Measurements from ENCODE around the gene SLC7A6OS.

SLC7A6OS gene

GRCh38 chr16:68274441-68274840 lies 36.3 kb downstream of the SLC7A6OS start:
- no peak overlapping the region for H3K27ac ChIP-seq (ENCODE audit: low read depth, low read length)
- WGBS, result 95% methylated on average over 4 of the region's 4 CpGs

GRCh38 chr16:68273896-68274295 lies 36.9 kb downstream of the SLC7A6OS start:
- Histone ChIP-seq H3K9ac (ENCODE audit: low read depth, low read length) (no peak overlapping the region), H3K4me1 (ENCODE audit: insufficient read depth, low read length) (no peaks in the 10 kb centered on the region; the same call in 1 of the 2 replicates), H3K27ac (ENCODE audit: low read depth, low read length) (no peak overlapping the region), H3K27me3 (ENCODE audit: insufficient read depth, low read length) (no peaks in the 10 kb centered on the region), H3K9me3 (ENCODE audit: insufficient read depth, low read depth, low read length) (no peaks in the 10 kb centered on the region), H3K36me3 (ENCODE audit: insufficient read depth, low read length) (peaks cover 21% of the 10 kb centered on the region), H3K4me3 (ENCODE audit: low read length) (no peak overlapping the region)
- WGBS, result 93% methylated on average over 8 of the region's 8 CpGs

More at GRCh38 chr16:68274441-68274840, 36.3 kb downstream of the SLC7A6OS start:
- Histone ChIP-seq H3K27me3 (ENCODE audit: insufficient read depth, low read length) (no peaks in the 10 kb centered on the region), H3K4me1 (ENCODE audit: insufficient read depth, low read length) (no peaks in the 10 kb centered on the region), H3K4me3 (ENCODE audit: low read length) (no peak overlapping the region), H3K9ac (ENCODE audit: low read depth, low read length) (no peak overlapping the region), H3K36me3 (ENCODE audit: insufficient read depth, low read length) (peaks cover 21% of the 10 kb centered on the region), H3K9me3 (ENCODE audit: insufficient read depth, low read depth, low read length) (no peaks in the 10 kb centered on the region)

- Histone ChIP-seq H3K27ac (ENCODE audit: low read depth, low read length) (no peak overlapping the region), H3K4me3 (ENCODE audit: low read length) (no peak overlapping the region), H3K27me3 (ENCODE audit: insufficient read depth, low read length) (no peaks in the 10 kb centered on the region), H3K4me1 (ENCODE audit: insufficient read depth, low read length) (peaks cover under 1% of the 10 kb centered on the region), H3K9me3 (ENCODE audit: insufficient read depth, low read depth, low read length) (no peaks in the 10 kb centered on the region), H3K36me3 (ENCODE audit: insufficient read depth, low read length) (peaks cover 21% of the 10 kb centered on the region), H3K9ac (ENCODE audit: low read depth, low read length) (no peak overlapping the region)
- WGBS, result 97% methylated on average over 5 of the region's 5 CpGs
Observed at GRCh38 chr16:68273459-68273858, 37.3 kb downstream of the SLC7A6OS start.

- Histone ChIP-seq H3K27ac (ENCODE audit: low read depth, low read length) (no peak overlapping the region), H3K27me3 (ENCODE audit: insufficient read depth, low read length) (no peaks in the 10 kb centered on the region), H3K4me3 (ENCODE audit: low read length) (no peak overlapping the region), H3K36me3 (ENCODE audit: insufficient read depth, low read length) (peaks cover 21% of the 10 kb centered on the region), H3K9me3 (ENCODE audit: insufficient read depth, low read depth, low read length) (no peaks in the 10 kb centered on the region), H3K4me1 (ENCODE audit: insufficient read depth, low read length) (peaks cover 9% of the 10 kb centered on the region), H3K9ac (ENCODE audit: low read depth, low read length) (no peak overlapping the region)
- WGBS, result 87% methylated on average over 4 of the region's 4 CpGs
Observed at GRCh38 chr16:68272507-68273209, 38.1 kb downstream of the SLC7A6OS start.

- 67% methylated on average over 1 of the region's 1 CpG for WGBS
- no peak overlapping the region for H3K4me3 ChIP-seq (ENCODE audit: low read length)
- peaks cover 3% of the 10 kb centered on the region; the same call in 1 of the 2 replicates for H3K27me3 ChIP-seq (ENCODE audit: insufficient read depth, low read length)
- peaks cover 18% of the 10 kb centered on the region for H3K36me3 ChIP-seq (ENCODE audit: insufficient read depth, low read length)
- H3K9ac ChIP-seq (ENCODE audit: low read depth, low read length), result no peak overlapping the region
- peaks cover 17% of the 10 kb centered on the region for H3K4me1 ChIP-seq (ENCODE audit: insufficient read depth, low read length)
- H3K9me3 ChIP-seq (ENCODE audit: insufficient read depth, low read depth, low read length), result no peaks in the 10 kb centered on the region
- H3K27ac ChIP-seq (ENCODE audit: low read depth, low read length), result no peak overlapping the region
Observed at GRCh38 chr16:68270353-68270752, 40.4 kb downstream of the SLC7A6OS start.

- Histone ChIP-seq H3K36me3 (ENCODE audit: insufficient read depth, low read length) (peaks cover 13% of the 10 kb centered on the region), H3K4me3 (ENCODE audit: low read length) (no peak overlapping the region), H3K27me3 (ENCODE audit: insufficient read depth, low read length) (peaks cover 6% of the 10 kb centered on the region; the same call in 1 of the 2 replicates), H3K4me1 (ENCODE audit: insufficient read depth, low read length) (peaks cover 17% of the 10 kb centered on the region), H3K9ac (ENCODE audit: low read depth, low read length) (no peak overlapping the region), H3K27ac (ENCODE audit: low read depth, low read length) (no peak overlapping the region), H3K9me3 (ENCODE audit: insufficient read depth, low read depth, low read length) (no peaks in the 10 kb centered on the region)
- WGBS, result 92% methylated on average over 4 of the region's 4 CpGs
Observed at GRCh38 chr16:68269793-68270192, 41.0 kb downstream of the SLC7A6OS start.

- Histone ChIP-seq H3K4me3 (ENCODE audit: low read length) (peak overlapping the region; percentile 24), H3K36me3 (ENCODE audit: insufficient read depth, low read length) (no peaks in the 10 kb centered on the region), H3K9me3 (ENCODE audit: insufficient read depth, low read depth, low read length) (no peaks in the 10 kb centered on the region), H3K4me1 (ENCODE audit: insufficient read depth, low read length) (peaks cover 17% of the 10 kb centered on the region), H3K27ac (ENCODE audit: low read depth, low read length) (peak overlapping the region; percentile 3; the same call in 1 of the 2 replicates), H3K9ac (ENCODE audit: low read depth, low read length) (no peak overlapping the region), H3K27me3 (ENCODE audit: insufficient read depth, low read length) (peaks cover 12% of the 10 kb centered on the region; the same call in 1 of the 2 replicates)
- WGBS, result 38% methylated on average over 4 of the region's 6 CpGs
Observed at GRCh38 chr16:68267612-68268405, 42.9 kb downstream of the SLC7A6OS start.

GRCh38 chr16:68265078-68265920 lies 45.4 kb downstream of the SLC7A6OS start:
- no peaks in the 10 kb centered on the region for H3K36me3 ChIP-seq (ENCODE audit: insufficient read depth, low read length)
- peak overlapping the region; percentile 91 for H3K9ac ChIP-seq (ENCODE audit: low read depth, low read length)
- peak overlapping the region; percentile 85 for H3K4me3 ChIP-seq (ENCODE audit: low read length)
- H3K4me1 ChIP-seq (ENCODE audit: insufficient read depth, low read length), result peaks cover 17% of the 10 kb centered on the region
- H3K9me3 ChIP-seq (ENCODE audit: insufficient read depth, low read depth, low read length), result no peaks in the 10 kb centered on the region
- WGBS, result 14% methylated on average over 22 of the region's 23 CpGs
- H3K27ac ChIP-seq (ENCODE audit: low read depth, low read length), result peak overlapping the region; percentile 39; the same call in 1 of the 2 replicates
- peaks cover 12% of the 10 kb centered on the region; the same call in 1 of the 2 replicates for H3K27me3 ChIP-seq (ENCODE audit: insufficient read depth, low read length)

- Histone ChIP-seq H3K9me3 (ENCODE audit: insufficient read depth, low read depth, low read length) (no peaks in the 10 kb centered on the region), H3K27me3 (ENCODE audit: insufficient read depth, low read length) (peaks cover 12% of the 10 kb centered on the region; the same call in 1 of the 2 replicates), H3K9ac (ENCODE audit: low read depth, low read length) (peak within 1 kb of the TSS; percentile 91), H3K4me3 (ENCODE audit: low read length) (peak within 1 kb of the TSS; percentile 85), H3K27ac (ENCODE audit: low read depth, low read length) (peak within 1 kb of the TSS; percentile 39; the same call in 1 of the 2 replicates), H3K36me3 (ENCODE audit: insufficient read depth, low read length) (no peaks in the 10 kb centered on the region), H3K4me1 (ENCODE audit: insufficient read depth, low read length) (peaks cover 17% of the 10 kb centered on the region)
- under 1% methylated on average over 123 of the region's 123 CpGs for WGBS
Observed at GRCh38 chr16:68264128-68265077, 46.3 kb downstream of the SLC7A6OS start, which contains the start of gene SLC7A6. SLC7A6 (plus strand) TSS chr16:68264526; CDS start chr16:68274727, 10,201 bp downstream.
